SU-DHL-6 (cell line): ENCODE measurements around the gene PITPNM3.
A peak's percentile ranks its signal among the peaks of the same experiment; 100 is the strongest.

Experiments used
- H2AFZ ChIP-seq: fragments of 200-600 bp; sonication (generic); 2 replicates; pipeline ENCODE4 v1.6.1; 2014; ENCODE audit warnings: low read depth, mild to moderate bottlenecking, moderate library complexity, mixed read lengths, antibody characterized with exemption, low read length; ENCODE audit not compliant: severe bottlenecking
- H3F3A ChIP-seq: fragments of 200-600 bp; shearing (Covaris generic); 2 replicates; pipeline ENCODE4 v1.6.0; 2016; ENCODE audit warnings: antibody characterized with exemption, mild to moderate bottlenecking; ENCODE audit not compliant: insufficient read depth
- H3K27ac ChIP-seq: fragments of 200-600 bp; sonication (generic); 2 replicates; pipeline ENCODE4 v1.5.1; 2016; ENCODE audit warnings: low read depth, mild to moderate bottlenecking, low read length, moderate library complexity, mixed read lengths
- H3K27me3 ChIP-seq: fragments of 200-600 bp; sonication (generic), shearing (Covaris generic); 2 replicates; pipeline ENCODE4 v1.6.0; 2014; ENCODE audit warnings: mild to moderate bottlenecking, low read length
- H3K36me3 ChIP-seq: fragments of 200-600 bp; sonication (generic); 2 replicates; pipeline ENCODE4 v1.6.1; 2014; ENCODE audit warnings: mild to moderate bottlenecking, low read length, mixed read lengths
- H3K4me2 ChIP-seq: fragments of 300-600, 200-600 bp; shearing (Covaris generic), sonication (generic); 2 replicates; pipeline ENCODE4 v1.6.0; 2014; ENCODE audit warnings: low read length, low read depth, mild to moderate bottlenecking; ENCODE audit not compliant: poor library complexity, severe bottlenecking
- H3K4me3 ChIP-seq: fragments of 200-600 bp; sonication (generic); 2 replicates; pipeline ENCODE4 v1.5.1; 2014; ENCODE audit warnings: antibody characterized with exemption, low read length, mild to moderate bottlenecking, mixed read lengths; ENCODE audit not compliant: insufficient read depth, poor library complexity, severe bottlenecking
- H3K79me2 ChIP-seq: fragments of 200-600 bp; sonication (generic); 2 replicates; pipeline ENCODE4 v1.6.1; 2014; ENCODE audit warnings: mild to moderate bottlenecking, low read length, moderate library complexity; ENCODE audit not compliant: insufficient read depth
- H3K9ac ChIP-seq: fragments of 200-600 bp; sonication (generic); 2 replicates; pipeline ENCODE4 v1.7.0; 2014; ENCODE audit warnings: mild to moderate bottlenecking, low read length
- H3K9me2 ChIP-seq: fragments of 200-600 bp; sonication (generic); replicated peaks from 2 replicates; pipeline ENCODE4 v1.6.1; 2014; ENCODE audit warnings: low read length; ENCODE audit not compliant: insufficient read depth
- H3K9me3 ChIP-seq: fragments of 200-600 bp; sonication (generic); 2 replicates; pipeline ENCODE4 v1.6.1; 2014; ENCODE audit warnings: low read length, mixed read lengths; ENCODE audit not compliant: insufficient read depth
- H4K20me1 ChIP-seq: fragments of 200-600 bp; sonication (generic); 2 replicates; pipeline ENCODE4 v1.6.1; 2014; ENCODE audit warnings: low read depth, mild to moderate bottlenecking, antibody characterized with exemption, low read length, moderate library complexity, mixed read lengths
- EZH2phosphoT487 ChIP-seq: fragments of 200-600 bp; sonication (generic), shearing (Covaris generic); conservative IDR thresholded peaks from 2 replicates; pipeline ENCODE4 v1.6.1; 2018; ENCODE audit warnings: mild to moderate bottlenecking, antibody characterized with exemption, low read length, moderate library complexity, mixed read lengths
- TF ChIP-seq, protein P1 (sequence below): fragments of 200-600 bp; sonication (generic); IDR thresholded peaks from one replicate; pipeline ENCODE4 v1.5.1; 2017; ENCODE audit warnings: antibody characterized with exemption, mild to moderate bottlenecking, low read length, moderate library complexity; ENCODE audit not compliant: insufficient read depth, poor library complexity, severe bottlenecking

Gene PITPNM3

GRCh38 chr17:6423931-6424330 is 132.4 kb downstream of the PITPNM3 start:
- no peak overlapping the region for H3K4me3 ChIP-seq
- no peaks in the 10 kb centered on the region for H3K27me3 ChIP-seq
- no peaks in the 10 kb centered on the region for H3K9me2 ChIP-seq
- H3K79me2 ChIP-seq: no peaks in the 10 kb centered on the region
- H3K4me2 ChIP-seq: no peak overlapping the region
- H3K9ac ChIP-seq: no peak overlapping the region
- H3K27ac ChIP-seq: no peak overlapping the region
- no peaks in the 10 kb centered on the region for H3K9me3 ChIP-seq
- no peaks in the 10 kb centered on the region for H4K20me1 ChIP-seq
- H3K36me3 ChIP-seq: no peaks in the 10 kb centered on the region
- no peaks in the 10 kb centered on the region for H3F3A ChIP-seq
- TF ChIP-seq, protein P1, sequence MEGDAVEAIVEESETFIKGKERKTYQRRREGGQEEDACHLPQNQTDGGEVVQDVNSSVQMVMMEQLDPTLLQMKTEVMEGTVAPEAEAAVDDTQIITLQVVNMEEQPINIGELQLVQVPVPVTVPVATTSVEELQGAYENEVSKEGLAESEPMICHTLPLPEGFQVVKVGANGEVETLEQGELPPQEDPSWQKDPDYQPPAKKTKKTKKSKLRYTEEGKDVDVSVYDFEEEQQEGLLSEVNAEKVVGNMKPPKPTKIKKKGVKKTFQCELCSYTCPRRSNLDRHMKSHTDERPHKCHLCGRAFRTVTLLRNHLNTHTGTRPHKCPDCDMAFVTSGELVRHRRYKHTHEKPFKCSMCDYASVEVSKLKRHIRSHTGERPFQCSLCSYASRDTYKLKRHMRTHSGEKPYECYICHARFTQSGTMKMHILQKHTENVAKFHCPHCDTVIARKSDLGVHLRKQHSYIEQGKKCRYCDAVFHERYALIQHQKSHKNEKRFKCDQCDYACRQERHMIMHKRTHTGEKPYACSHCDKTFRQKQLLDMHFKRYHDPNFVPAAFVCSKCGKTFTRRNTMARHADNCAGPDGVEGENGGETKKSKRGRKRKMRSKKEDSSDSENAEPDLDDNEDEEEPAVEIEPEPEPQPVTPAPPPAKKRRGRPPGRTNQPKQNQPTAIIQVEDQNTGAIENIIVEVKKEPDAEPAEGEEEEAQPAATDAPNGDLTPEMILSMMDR: no peak
- TF ChIP-seq EZH2phosphoT487: no peak
- no peak overlapping the region for H2AFZ ChIP-seq

GRCh38 chr17:6422654-6423241 is 133.6 kb downstream of the PITPNM3 start:
- Histone ChIP-seq H3F3A (no peaks in the 10 kb centered on the region), H3K36me3 (no peaks in the 10 kb centered on the region), H3K79me2 (no peaks in the 10 kb centered on the region), H3K9me3 (no peaks in the 10 kb centered on the region), H3K9me2 (no peaks in the 10 kb centered on the region), H2AFZ (no peak overlapping the region), H3K4me2 (no peak overlapping the region), H3K27me3 (no peaks in the 10 kb centered on the region), H4K20me1 (no peaks in the 10 kb centered on the region), H3K27ac (no peak overlapping the region), H3K4me3 (no peak overlapping the region), H3K9ac (no peak overlapping the region)
- TF ChIP-seq EZH2phosphoT487: no peak
- TF ChIP-seq, protein P1: no peak

- H3K79me2 ChIP-seq: no peaks in the 10 kb centered on the region
- H3K9ac ChIP-seq: no peak overlapping the region
- H3K27me3 ChIP-seq: no peaks in the 10 kb centered on the region
- H3F3A ChIP-seq: no peaks in the 10 kb centered on the region
- no peak overlapping the region for H3K4me2 ChIP-seq
- no peak overlapping the region for H3K27ac ChIP-seq
- no peaks in the 10 kb centered on the region for H3K36me3 ChIP-seq
- no peak for TF ChIP-seq EZH2phosphoT487
- TF ChIP-seq, protein P1: peak; percentile 50
- H3K9me3 ChIP-seq: no peaks in the 10 kb centered on the region
- H3K4me3 ChIP-seq: no peak overlapping the region
- no peaks in the 10 kb centered on the region for H4K20me1 ChIP-seq
- H3K9me2 ChIP-seq: no peaks in the 10 kb centered on the region
- H2AFZ ChIP-seq: no peak overlapping the region
Observed at GRCh38 chr17:6421700-6422604, 134.4 kb downstream of the PITPNM3 start.
